ENCODE measurements around the gene DNAH8. TPM values are rescaled to one million over a fixed set of nuclear protein-coding genes. Genes with fewer than 3 reads are reported as not detected.

The DNAH8 gene
- total RNA-seq, 1 donor from 2014 or later: 1.1 TPM

DNA sequence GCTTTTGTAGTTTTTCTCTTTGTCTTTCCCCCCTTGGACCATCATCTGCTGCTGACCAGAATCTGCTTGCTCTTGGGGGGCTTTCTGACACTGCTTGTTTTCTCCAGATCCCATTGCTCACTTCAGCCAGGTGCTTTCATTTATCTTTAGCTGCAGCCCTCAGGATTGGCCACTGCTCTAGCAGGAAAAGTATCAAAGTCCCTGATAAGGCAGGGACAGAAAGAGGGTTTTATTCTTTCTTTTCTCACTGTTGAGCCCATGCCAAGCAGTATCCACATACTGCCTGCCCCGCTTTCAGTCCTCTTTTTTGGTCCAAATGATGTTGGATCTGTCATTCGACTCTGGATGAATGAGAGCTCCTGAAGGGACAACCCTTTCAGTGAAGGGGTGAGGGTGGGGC lies 141.4 kb downstream of the DNAH8 start:
- Histone ChIP-seq H3K4me2 (no peak overlapping the region), H4K20me1 (ENCODE audit: low read depth) (no peaks in the 10 kb centered on the region), H3K36me3 (no peaks in the 10 kb centered on the region), H3K4me1 (no peaks in the 10 kb centered on the region), H2AFZ (replicated peaks) (no peak overlapping the region), H3K79me2 (ENCODE audit: low read depth) (no peaks in the 10 kb centered on the region), H3K27ac (no peak overlapping the region), H3F3A (ENCODE audit: low read depth) (no peaks in the 10 kb centered on the region), H3K9me3 (ENCODE audit: low read depth) (no peaks in the 10 kb centered on the region), H3K4me3 (no peak overlapping the region), H3K9ac (no peak overlapping the region), H3K27me3 (no peaks in the 10 kb centered on the region)
- Mint-ChIP-seq H3K27me3 (ENCODE audit: insufficient read depth, low read depth) (peaks cover 2% of the 10 kb centered on the region), H3K4me3 (no peak overlapping the region), H3K4me1 (no peaks in the 10 kb centered on the region), H3K9me3 (no peaks in the 10 kb centered on the region), H3K36me3 (no peaks in the 10 kb centered on the region), H3K27ac (no peak overlapping the region)
- DNase-seq (ENCODE audit: low spot score): no peak
- TF ChIP-seq, protein P1, sequence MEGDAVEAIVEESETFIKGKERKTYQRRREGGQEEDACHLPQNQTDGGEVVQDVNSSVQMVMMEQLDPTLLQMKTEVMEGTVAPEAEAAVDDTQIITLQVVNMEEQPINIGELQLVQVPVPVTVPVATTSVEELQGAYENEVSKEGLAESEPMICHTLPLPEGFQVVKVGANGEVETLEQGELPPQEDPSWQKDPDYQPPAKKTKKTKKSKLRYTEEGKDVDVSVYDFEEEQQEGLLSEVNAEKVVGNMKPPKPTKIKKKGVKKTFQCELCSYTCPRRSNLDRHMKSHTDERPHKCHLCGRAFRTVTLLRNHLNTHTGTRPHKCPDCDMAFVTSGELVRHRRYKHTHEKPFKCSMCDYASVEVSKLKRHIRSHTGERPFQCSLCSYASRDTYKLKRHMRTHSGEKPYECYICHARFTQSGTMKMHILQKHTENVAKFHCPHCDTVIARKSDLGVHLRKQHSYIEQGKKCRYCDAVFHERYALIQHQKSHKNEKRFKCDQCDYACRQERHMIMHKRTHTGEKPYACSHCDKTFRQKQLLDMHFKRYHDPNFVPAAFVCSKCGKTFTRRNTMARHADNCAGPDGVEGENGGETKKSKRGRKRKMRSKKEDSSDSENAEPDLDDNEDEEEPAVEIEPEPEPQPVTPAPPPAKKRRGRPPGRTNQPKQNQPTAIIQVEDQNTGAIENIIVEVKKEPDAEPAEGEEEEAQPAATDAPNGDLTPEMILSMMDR (IDR thresholded peaks at IDR 0.05): no peak
- no peak for TF ChIP-seq EZH2phosphoT487 (IDR thresholded peaks at IDR 0.05)
- TF ChIP-seq EZH2 (IDR thresholded peaks at IDR 0.05): no peak

DNA sequence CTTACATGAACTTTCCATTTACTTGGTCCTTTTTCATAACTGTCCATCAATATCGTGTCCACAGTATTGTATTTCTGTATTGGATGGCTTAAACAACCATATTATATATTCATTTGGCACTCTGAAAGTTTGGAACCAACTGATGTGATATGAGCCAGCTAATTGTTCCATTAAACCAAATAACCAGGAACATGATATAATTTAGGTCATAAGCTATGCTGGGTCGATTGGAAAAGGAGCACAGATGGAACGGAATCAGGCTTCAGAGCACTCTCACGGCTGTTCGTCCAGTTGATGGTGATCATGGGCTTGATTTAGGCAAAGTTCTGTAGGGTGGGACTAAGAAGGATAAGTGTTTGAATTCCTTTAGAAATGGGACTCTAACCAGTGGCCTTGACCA lies 142.7 kb downstream of the DNAH8 start:
- no peaks in the 10 kb centered on the region for H4K20me1 ChIP-seq (ENCODE audit: low read depth)
- no peak overlapping the region for H3K4me3 ChIP-seq
- H3K4me2 ChIP-seq: no peak overlapping the region
- H3K9me3 Mint-ChIP-seq: peaks cover 2% of the 10 kb centered on the region
- no peaks in the 10 kb centered on the region for H3F3A ChIP-seq (ENCODE audit: low read depth)
- DNase-seq (ENCODE audit: low spot score): no peak
- no peak overlapping the region for H3K4me3 Mint-ChIP-seq
- H3K27me3 Mint-ChIP-seq (ENCODE audit: insufficient read depth, low read depth): peaks cover 2% of the 10 kb centered on the region
- no peaks in the 10 kb centered on the region for H3K4me1 ChIP-seq
- no peaks in the 10 kb centered on the region for H3K27me3 ChIP-seq
- no peaks in the 10 kb centered on the region for H3K36me3 Mint-ChIP-seq
- H3K9me3 ChIP-seq (ENCODE audit: low read depth): no peaks in the 10 kb centered on the region
- no peaks in the 10 kb centered on the region for H3K4me1 Mint-ChIP-seq
- H3K27ac Mint-ChIP-seq: no peak overlapping the region
- no peaks in the 10 kb centered on the region for H3K36me3 ChIP-seq
- no peaks in the 10 kb centered on the region for H3K79me2 ChIP-seq (ENCODE audit: low read depth)
- TF ChIP-seq EZH2 (IDR thresholded peaks at IDR 0.05) (no peak), EZH2phosphoT487 (IDR thresholded peaks at IDR 0.05) (no peak)
- TF ChIP-seq, protein P1 (IDR thresholded peaks at IDR 0.05): no peak
- H3K27ac ChIP-seq: no peak overlapping the region
- no peak overlapping the region for H3K9ac ChIP-seq
- no peak overlapping the region for H2AFZ ChIP-seq (replicated peaks)

DNA sequence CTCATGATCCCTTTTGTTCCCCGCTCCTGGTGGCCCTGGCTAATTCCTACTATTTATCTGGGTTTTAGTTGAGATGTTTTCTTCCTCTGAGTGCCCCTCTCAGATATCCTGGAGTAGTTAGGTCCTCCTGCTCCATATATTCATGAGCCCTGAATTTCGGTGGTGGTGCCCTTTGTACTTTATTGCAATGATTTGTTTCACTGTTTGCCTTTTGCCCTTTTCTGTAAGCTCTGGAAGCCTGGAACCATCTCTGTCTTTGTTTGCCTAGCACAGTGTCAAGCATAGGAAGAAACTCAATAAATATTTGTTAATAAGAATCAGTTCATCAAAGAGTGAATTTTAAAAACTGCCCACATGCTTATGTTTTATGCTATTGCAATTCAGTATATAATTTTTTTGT lies 144.9 kb downstream of the DNAH8 start:
- TF ChIP-seq EZH2 (IDR thresholded peaks at IDR 0.05): no peak
- TF ChIP-seq EZH2phosphoT487 (IDR thresholded peaks at IDR 0.05): no peak
- TF ChIP-seq, protein P1 (IDR thresholded peaks at IDR 0.05): no peak
- H3K4me1 Mint-ChIP-seq: no peaks in the 10 kb centered on the region
- no peak overlapping the region for H2AFZ ChIP-seq (replicated peaks)
- H3K4me3 ChIP-seq: no peak overlapping the region
- H3K27me3 ChIP-seq: no peaks in the 10 kb centered on the region
- H3K9me3 Mint-ChIP-seq: peaks cover 2% of the 10 kb centered on the region
- H3K9ac ChIP-seq: no peak overlapping the region
- no peak overlapping the region for H3K27ac Mint-ChIP-seq
- H3K4me3 Mint-ChIP-seq: no peak overlapping the region
- peaks cover 2% of the 10 kb centered on the region for H3K27me3 Mint-ChIP-seq (ENCODE audit: insufficient read depth, low read depth)
- H3K4me2 ChIP-seq: no peak overlapping the region
- H3K36me3 Mint-ChIP-seq: no peaks in the 10 kb centered on the region
- DNase-seq (ENCODE audit: low spot score): no peak
- H3K36me3 ChIP-seq: no peaks in the 10 kb centered on the region
- no peaks in the 10 kb centered on the region for H3K4me1 ChIP-seq
- H3K9me3 ChIP-seq (ENCODE audit: low read depth): no peaks in the 10 kb centered on the region
- H4K20me1 ChIP-seq (ENCODE audit: low read depth): no peaks in the 10 kb centered on the region
- H3F3A ChIP-seq (ENCODE audit: low read depth): no peaks in the 10 kb centered on the region
- no peaks in the 10 kb centered on the region for H3K79me2 ChIP-seq (ENCODE audit: low read depth)
- no peak overlapping the region for H3K27ac ChIP-seq

Data from neural progenitor cell (in vitro differentiated cells).